Lung (tissue), 12 donors: ENCODE results near the gene DCXR. TPM values are rescaled to one million over a fixed set of nuclear protein-coding genes. Genes with fewer than 3 reads are reported as not detected.

Experiments
- ATAC-seq: fragments of 200-7000 bp; cut with Tn5 transposase; one replicate; pipeline ENCODE4 v1.9.1; 2020; ENCODE audit warnings: moderate number of reproducible peaks; ENCODE audit not compliant: insufficient read depth, low FRiP score
- DNase-seq, 3 donors: peaks; one replicate each; pipeline ENCODE4 v3.0.0-alpha.2; 2013 to 2017
- H3K27ac ChIP-seq, 2 donors: one replicate each; pipeline ENCODE4 v1.5.1; 2013; ENCODE audit warnings: mild to moderate bottlenecking in 2 of 2, moderate library complexity in 2 of 2, control low read depth in 1 of 2, inconsistent platforms in 1 of 2, low read depth in 1 of 2, low read length in 1 of 2
- H3K27me3 ChIP-seq, 3 donors: one replicate each; pipeline ENCODE4 v1.5.1; 2013; ENCODE audit warnings: low read length in 2 of 3; ENCODE audit not compliant: control insufficient read depth in 3 of 3, insufficient read depth in 3 of 3
- H3K36me3 ChIP-seq, 4 donors: one replicate each; pipeline ENCODE4 v1.5.1; 2013; ENCODE audit warnings: low read length in 4 of 4, mild to moderate bottlenecking in 1 of 4, moderate library complexity in 1 of 4; ENCODE audit not compliant: control insufficient read depth in 4 of 4, insufficient read depth in 4 of 4
- H3K4me1 ChIP-seq, 5 donors: one replicate each; pipeline ENCODE4 v1.5.1; 2013; ENCODE audit warnings: low read length in 5 of 5, mild to moderate bottlenecking in 2 of 5, moderate library complexity in 1 of 5; ENCODE audit not compliant: control insufficient read depth in 5 of 5, insufficient read depth in 5 of 5
- H3K4me3 ChIP-seq: one replicate; pipeline ENCODE4 v1.5.1; 2013; ENCODE audit warnings: mild to moderate bottlenecking, control low read depth, moderate library complexity
- H3K9ac ChIP-seq, 2 donors: one replicate each; pipeline ENCODE4 v1.5.1; 2013; ENCODE audit warnings: low read length in 2 of 2, control low read depth in 1 of 2; ENCODE audit not compliant: insufficient read depth in 1 of 2
- H3K9me3 ChIP-seq, 4 donors: one replicate each; pipeline ENCODE4 v1.5.1; 2013; ENCODE audit warnings: low read length in 3 of 4, mild to moderate bottlenecking in 1 of 4, moderate library complexity in 1 of 4; ENCODE audit not compliant: control insufficient read depth in 4 of 4, insufficient read depth in 3 of 4
- CTCF ChIP-seq: IDR thresholded peaks from 2 replicates; pipeline ENCODE4 v1.5.1; 2012; ENCODE audit warnings: mild to moderate bottlenecking; ENCODE audit errors: control extremely low read depth, extremely low read depth
- WGBS, 2 donors: extraction: QIAGEN DNeasy Blood & Tissue Kit; methylation state at CpG; one replicate each; pipeline ENCODE4 v1.1.7; 2013; 5-methylcytosine and 5-hydroxymethylcytosine counted together
- polyA plus RNA-seq, 2 donors: library from polyadenylated mRNA; stranded (reverse); fragments of 200-250 nt; gene quantifications; one replicate each; pipeline ENCODE4 v1.2.1, GENCODE V29; 2013
- total RNA-seq, 2 donors: library from RNA; depleted of rRNA in 1 of 2; stranded (reverse); fragments of >200 nt in 1 of 2; gene quantifications; one replicate each; pipeline ENCODE4 v1.2.1, GENCODE V29; 2014 to 2021
- donor health status: control.
- donor health status: control.
- donor health status: Bipolar disorder and iron deficiency.
- donor health status: healthy.
- donor health status: DM: yes; HTN: yes; CAD: no.

Gene DCXR
- total and polyA plus RNA-seq, 4 donors: 41.6 to 246 (median 206) TPM

- Histone ChIP-seq H3K27me3 (no peaks in the 10 kb centered on the region), H3K4me1 (peaks cover 0 to 20% (median 9%) of the 10 kb centered on the region in 5 donors), H3K4me3 (no peak overlapping the region), H3K9me3 (no peaks in the 10 kb centered on the region), H3K27ac (no peak overlapping the region), H3K36me3 (peaks cover 0 to 4% (median 0%) of the 10 kb centered on the region in 4 donors), H3K9ac (no peak overlapping the region)
- DNase-seq: no peak
- TF ChIP-seq CTCF: no peak
- 92 to 93% methylated on average over 8 of the region's 8 CpGs for WGBS, 2 donors
- no peak for ATAC-seq
Observed at GRCh38 chr17:82035488-82035887, 2.0 kb downstream of the DCXR start.

DNA sequence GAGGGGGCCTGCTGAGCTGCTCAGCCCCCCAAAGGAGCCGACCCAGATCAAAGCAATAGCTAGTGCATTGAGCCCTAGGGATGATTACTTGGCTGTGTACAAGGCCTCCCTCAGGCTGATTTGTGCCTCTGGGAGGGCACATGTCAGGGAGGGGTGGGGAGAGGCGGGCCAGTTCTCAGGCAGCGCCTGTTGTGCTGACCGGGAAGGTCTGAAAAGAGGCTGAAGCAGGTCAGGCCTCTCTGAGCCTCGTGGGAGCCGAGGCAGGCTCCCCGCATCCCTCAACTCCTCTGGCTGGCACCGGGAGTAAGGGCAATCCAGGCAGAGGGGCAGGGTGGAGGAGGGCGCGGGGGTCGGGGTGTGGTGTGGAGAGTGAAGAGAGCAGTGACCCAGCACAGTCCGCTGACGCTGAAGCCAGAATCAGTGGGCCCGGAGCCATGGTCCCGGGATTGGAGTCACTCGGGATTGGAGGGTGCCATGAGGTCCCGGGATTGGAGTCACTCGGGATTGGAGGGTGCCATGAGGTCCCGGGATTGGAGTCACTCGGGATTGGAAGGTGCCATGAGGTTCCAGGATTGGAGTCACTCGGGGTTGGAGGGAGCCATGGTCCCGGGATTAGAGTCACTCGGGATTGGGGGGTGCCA is 3.0 kb downstream of the DCXR start:
- Histone ChIP-seq H3K9ac (no peak overlapping the region), H3K36me3 (peaks cover 0 to 4% (median 0%) of the 10 kb centered on the region in 4 donors), H3K4me1 (peaks cover 0 to 28% (median 9%) of the 10 kb centered on the region in 5 donors), H3K27me3 (no peaks in the 10 kb centered on the region), H3K9me3 (no peaks in the 10 kb centered on the region), H3K4me3 (no peak overlapping the region), H3K27ac (no peak overlapping the region)
- 91 to 94% methylated on average over 23 of the region's 23 CpGs for WGBS, 2 donors
- TF ChIP-seq CTCF: no peak
- no peak for DNase-seq
- no peak for ATAC-seq

GRCh38 chr17:82033359-82034085 is 4.0 kb downstream of the DCXR start:
- peaks cover 0 to 4% (median 0%) of the 10 kb centered on the region in 4 donors for H3K36me3 ChIP-seq
- H3K4me1 ChIP-seq: peaks cover 0 to 28% (median 9%) of the 10 kb centered on the region in 5 donors
- no peak overlapping the region for H3K4me3 ChIP-seq
- DNase-seq (no peak), ATAC-seq (no peak)
- H3K9ac ChIP-seq: no peak overlapping the region
- H3K27ac ChIP-seq: no peak overlapping the region
- WGBS, 2 donors: 94 to 95% methylated on average over 34 to 38 of the region's 38 CpGs
- TF ChIP-seq CTCF: no peak
- H3K27me3 ChIP-seq: no peaks in the 10 kb centered on the region
- H3K9me3 ChIP-seq: no peaks in the 10 kb centered on the region
